Type B pancreatic cell (in vitro differentiated cells): ENCODE measurements around the gene ETFBKMT. TPM values are rescaled to one million over a fixed set of nuclear protein-coding genes. Genes with fewer than 3 reads are reported as not detected.
"Not testable (repeated sequence)": the region's sequence is repeated elsewhere in the genome, so short reads cannot be mapped to it uniquely, and the experiment has no call there.

Experiments
- DNase-seq: peaks from one replicate; pipeline ENCODE4 v3.0.0; 2021; ENCODE audit warnings: mixed read lengths; ENCODE audit not compliant: unreplicated experiment; ENCODE audit errors: extremely low spot score
- H3K27ac Mint-ChIP-seq: 2 replicates; pipeline ENCODE4 v1.8.0; 2021; ENCODE audit warnings: mild to moderate bottlenecking, mixed read lengths
- H3K27me3 Mint-ChIP-seq: 2 replicates; pipeline ENCODE4 v1.8.0; 2021; ENCODE audit warnings: mixed read lengths
- H3K36me3 Mint-ChIP-seq: 2 replicates; pipeline ENCODE4 v1.8.0; 2021; ENCODE audit warnings: mixed read lengths
- H3K4me1 Mint-ChIP-seq: one replicate; pipeline ENCODE4 v1.8.0; 2021; ENCODE audit warnings: mixed read lengths; ENCODE audit not compliant: unreplicated experiment
- H3K4me3 Mint-ChIP-seq: 2 replicates; pipeline ENCODE4 v1.8.0; 2021; ENCODE audit warnings: mild to moderate bottlenecking, mixed read lengths
- H3K9me3 Mint-ChIP-seq: 2 replicates; pipeline ENCODE4 v1.8.0; 2021; ENCODE audit warnings: mixed read lengths
- CTCF ChIP-seq: fragments of 200-600 bp; sonication (generic); conservative IDR thresholded peaks from 2 replicates; pipeline ENCODE4 v1.5.0; 2021; ENCODE audit warnings: antibody characterized with exemption, mild to moderate bottlenecking
- total RNA-seq: library from RNA; stranded (reverse); gene quantifications from 2 replicates; pipeline ENCODE4 v1.2.1, GENCODE V29; 2021; ENCODE audit warnings: low replicate concordance

ETFBKMT gene
- total RNA-seq, 1 donor from 2014 or later: 2.0 TPM

DNA sequence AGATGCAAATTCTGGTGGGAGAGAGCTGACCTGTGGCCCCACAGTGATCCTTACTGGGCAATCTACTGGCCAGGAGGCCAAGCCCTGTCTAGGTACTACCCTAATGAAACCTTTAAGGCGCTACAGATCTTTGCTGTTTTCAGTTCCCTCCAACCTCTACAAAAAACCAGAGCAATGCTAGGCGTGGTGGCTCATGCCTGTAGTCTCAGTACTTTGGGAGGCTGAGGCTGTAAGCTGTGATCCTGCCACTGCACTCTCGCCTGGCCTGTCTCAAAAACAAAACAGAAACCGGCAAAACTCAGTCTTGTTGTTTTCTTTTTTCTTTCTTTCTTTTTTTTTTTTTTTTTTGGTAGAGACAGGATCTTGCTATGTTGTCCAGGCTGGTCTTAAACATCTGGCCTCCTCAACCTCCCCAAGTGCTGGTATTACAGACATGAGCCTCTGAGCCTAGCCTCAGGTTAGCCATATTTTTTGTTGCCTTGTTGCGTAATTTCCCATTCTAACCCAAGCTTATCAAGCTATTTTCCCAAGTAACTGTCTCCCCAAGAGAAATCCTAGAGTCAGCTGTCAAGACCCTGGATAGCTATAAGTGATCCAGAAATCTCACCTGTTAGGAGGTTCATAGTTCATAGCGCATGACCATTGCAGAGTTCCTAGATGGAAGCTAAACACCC, 2.8 kb downstream of the ETFBKMT start:
- Mint-ChIP-seq H3K9me3 (no peaks in the 10 kb centered on the region), H3K4me1 (peaks cover 3% of the 10 kb centered on the region), H3K27me3 (no peaks in the 10 kb centered on the region), H3K27ac (no peak overlapping the region), H3K4me3 (peak overlapping the region; percentile 46), H3K36me3 (peaks cover 11% of the 10 kb centered on the region)
- no peak for DNase-seq
- no peak for TF ChIP-seq CTCF

- Mint-ChIP-seq H3K4me1 (no peaks in the 10 kb centered on the region), H3K4me3 (peak overlapping the region; percentile 32), H3K9me3 (no peaks in the 10 kb centered on the region), H3K27ac (no peak overlapping the region), H3K27me3 (no peaks in the 10 kb centered on the region), H3K36me3 (peaks cover 14% of the 10 kb centered on the region)
- TF ChIP-seq CTCF: no peak
- no peak for DNase-seq
Measured at GRCh38 chr12:31663576-31663975, 4.1 kb downstream of the ETFBKMT start.

DNA sequence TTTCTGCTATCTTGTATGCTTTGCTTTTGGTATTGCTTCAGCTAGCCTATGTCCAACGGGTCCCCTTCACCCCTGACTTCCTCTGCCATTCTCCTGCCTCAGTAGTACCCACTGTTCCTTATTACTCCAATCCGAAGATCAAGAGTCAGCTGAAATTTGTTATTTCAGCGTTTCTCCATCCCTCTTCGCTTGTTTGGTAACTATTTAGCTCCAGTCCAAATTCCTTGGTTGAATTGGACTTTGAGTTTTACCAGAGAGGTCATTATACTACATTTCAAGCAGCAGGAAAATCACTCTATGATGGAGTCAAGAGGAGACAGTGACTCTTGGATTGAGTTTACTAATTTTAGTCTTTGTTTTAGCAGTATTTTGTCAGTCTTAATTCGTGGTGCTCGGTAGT, 4.5 kb downstream of the ETFBKMT start:
- TF ChIP-seq CTCF: no peak
- no peak for DNase-seq

DNA sequence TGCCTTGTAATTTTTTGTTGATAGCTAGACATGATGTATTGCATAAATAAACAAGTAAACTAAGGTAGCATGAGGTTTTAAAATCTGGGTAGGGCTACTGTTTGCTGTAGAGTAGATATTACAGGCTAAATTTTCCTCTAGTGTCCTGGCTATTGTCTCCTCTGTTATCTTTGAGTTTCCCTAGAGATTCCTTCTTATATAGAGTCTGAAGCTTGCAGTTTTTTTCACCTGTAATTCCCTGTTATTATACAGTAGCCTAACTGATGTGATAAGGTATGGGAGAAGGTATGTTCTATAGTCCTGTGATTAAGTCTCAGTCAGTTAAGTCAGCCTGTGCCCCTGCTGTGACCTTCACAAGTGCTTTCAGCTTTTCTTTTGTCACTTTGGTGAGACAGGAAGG, 9.5 kb downstream of the ETFBKMT start:
- no peak for DNase-seq
- Mint-ChIP-seq H3K4me3 (no peak overlapping the region), H3K9me3 (no peaks in the 10 kb centered on the region), H3K36me3 (peaks cover 40% of the 10 kb centered on the region), H3K27me3 (no peaks in the 10 kb centered on the region), H3K4me1 (no peaks in the 10 kb centered on the region), H3K27ac (no peak overlapping the region)
- TF ChIP-seq CTCF: no peak

More for the DNA sequence above, 4.5 kb downstream of the ETFBKMT start:
- H3K36me3 Mint-ChIP-seq: peaks cover 19% of the 10 kb centered on the region
- H3K4me3 Mint-ChIP-seq: peak overlapping the region; percentile 32
- H3K4me1 Mint-ChIP-seq: no peaks in the 10 kb centered on the region
- no peak overlapping the region for H3K27ac Mint-ChIP-seq
- H3K27me3 Mint-ChIP-seq: no peaks in the 10 kb centered on the region
- H3K9me3 Mint-ChIP-seq: no peaks in the 10 kb centered on the region

GRCh38 chr12:31669582-31669981, 10.1 kb downstream of the ETFBKMT start:
- H3K4me1 Mint-ChIP-seq, H3K27me3 Mint-ChIP-seq, DNase-seq, H3K9me3 Mint-ChIP-seq, H3K4me3 Mint-ChIP-seq, H3K27ac Mint-ChIP-seq: not testable (repeated sequence)
- H3K36me3 Mint-ChIP-seq: peaks cover 41% of the 10 kb centered on the region

DNA sequence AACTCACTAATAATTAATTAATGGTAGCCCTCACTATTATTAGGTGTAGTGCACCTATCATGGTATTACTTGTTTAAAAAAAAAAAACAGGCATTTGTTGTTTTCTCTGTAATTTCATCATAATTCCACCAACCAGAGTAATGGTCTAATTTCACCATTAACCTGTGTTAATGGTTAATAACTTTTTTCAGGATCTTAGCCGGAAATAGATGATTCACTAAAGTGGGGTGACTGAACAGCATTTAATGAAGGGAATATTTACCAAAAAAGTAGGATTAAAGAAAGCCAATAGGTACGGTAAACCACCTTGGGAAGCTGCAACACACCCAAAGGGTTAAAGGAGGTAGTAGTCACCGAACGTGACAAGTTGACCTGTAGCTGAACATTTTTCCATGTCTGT, 13.0 kb downstream of the ETFBKMT start:
- peaks cover 42% of the 10 kb centered on the region for H3K36me3 Mint-ChIP-seq

More for the DNA sequence above, 13.0 kb downstream of the ETFBKMT start:
- no peak overlapping the region for H3K27ac Mint-ChIP-seq
- no peak overlapping the region for H3K4me3 Mint-ChIP-seq
- peaks cover 4% of the 10 kb centered on the region for H3K9me3 Mint-ChIP-seq
- no peaks in the 10 kb centered on the region for H3K27me3 Mint-ChIP-seq
- DNase-seq: no peak
- no peaks in the 10 kb centered on the region for H3K4me1 Mint-ChIP-seq
- no peak for TF ChIP-seq CTCF
